NCI-H2029 treated with DMSO at 0.1 percent for 48 hours (cell line): ENCODE results near the gene SLC22A31.

Experiments used
- DNase-seq: peaks from one replicate; lab custom pipeline; 2025; lab: John Stamatoyannopoulos, UW

Gene SLC22A31

GRCh38 chr16:89149386-89149785 is 51.0 kb downstream of the SLC22A31 start:
- no peak for DNase-seq

GRCh38 chr16:89147085-89147817 is 53.1 kb downstream of the SLC22A31 start:
- DNase-seq: no peak

- DNase-seq: no peak
Observed at GRCh38 chr16:89146211-89147005, 53.9 kb downstream of the SLC22A31 start.
